DMS153 (cell line): ENCODE measurements around the gene ERMN.
A peak's percentile ranks its signal among the peaks of the same experiment; 100 is the strongest.
"Not testable (repeated sequence)": the region's sequence is repeated elsewhere in the genome, so short reads cannot be mapped to it uniquely, and the experiment has no call there.

ENCODE experiments used
- DNase-seq: peaks from one replicate; lab custom pipeline; 2025; lab: John Stamatoyannopoulos, UW

Gene ERMN

GRCh38 chr2:157292853-157293252 lies 32.8 kb downstream of the ERMN start:
- DNase-seq = no peak

- peak; percentile 41 for DNase-seq
These were observed 34.6 kb downstream of the ERMN start for GRCh38 chr2:157291018-157291417.

- DNase-seq = no peak
These were observed 35.1 kb downstream of the ERMN start for GRCh38 chr2:157290525-157290924.

- no peak for DNase-seq
These were observed 38.5 kb downstream of the ERMN start for GRCh38 chr2:157287160-157287559.

- DNase-seq = no peak
These were observed 42.2 kb downstream of the ERMN start for GRCh38 chr2:157283468-157283867.

DNA sequence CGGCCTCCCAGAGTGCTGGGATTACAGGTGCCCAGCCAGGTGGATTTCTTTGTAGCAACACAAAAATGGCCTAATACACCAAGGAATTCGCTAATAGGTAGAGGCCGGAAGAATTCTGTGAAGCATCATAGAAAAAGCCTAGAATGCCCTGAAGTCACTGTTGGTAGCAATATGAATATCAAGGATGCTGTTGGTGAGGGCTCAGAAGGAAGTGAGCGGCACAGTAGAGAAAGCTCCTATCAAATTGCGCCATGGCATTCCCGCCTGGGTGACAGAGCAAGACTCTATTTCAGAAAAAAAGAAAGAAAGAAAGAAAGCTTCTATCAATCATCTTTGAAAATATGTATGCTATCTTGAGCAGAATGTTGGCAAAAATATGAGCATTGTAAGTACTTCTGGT lies 44.3 kb downstream of the ERMN start:
- no peak for DNase-seq

GRCh38 chr2:157279311-157279710 lies 46.3 kb downstream of the ERMN start:
- DNase-seq = not testable (repeated sequence)

DNA sequence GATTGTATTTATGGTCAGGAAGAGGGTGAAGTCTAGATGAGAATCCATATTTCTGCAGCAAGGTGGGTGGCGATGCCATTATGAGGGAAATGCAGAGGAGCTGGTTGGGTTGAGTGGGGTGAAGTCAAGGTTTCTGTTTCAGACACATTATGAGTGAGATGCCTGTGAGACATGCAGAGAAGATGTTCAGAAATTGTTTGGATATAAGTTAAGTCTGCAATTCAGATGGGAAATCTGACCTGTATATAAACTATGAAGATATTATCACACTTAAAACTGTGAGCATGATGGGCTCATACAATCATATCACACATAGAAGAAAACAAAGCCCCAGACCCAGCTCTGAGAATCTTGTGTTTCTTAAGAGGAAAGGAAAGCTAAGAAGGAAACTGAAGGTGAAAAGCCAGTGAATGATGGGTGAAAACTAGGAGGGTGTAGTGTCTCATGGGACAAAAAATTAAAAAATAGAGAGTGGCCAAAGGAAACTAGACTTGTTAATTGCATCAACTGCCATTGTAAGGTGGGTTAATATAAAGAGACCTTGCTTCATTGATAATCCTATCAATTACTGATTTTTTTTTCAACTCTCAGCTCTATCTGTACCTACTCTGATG lies 53.9 kb downstream of the ERMN start:
- no peak for DNase-seq

GRCh38 chr2:157269922-157270321 lies 55.7 kb downstream of the ERMN start:
- no peak for DNase-seq

- no peak for DNase-seq
These were observed 56.6 kb downstream of the ERMN start for GRCh38 chr2:157269060-157269459.
